ENCODE measurements around the gene DRC7.

DRC7 gene

DNA sequence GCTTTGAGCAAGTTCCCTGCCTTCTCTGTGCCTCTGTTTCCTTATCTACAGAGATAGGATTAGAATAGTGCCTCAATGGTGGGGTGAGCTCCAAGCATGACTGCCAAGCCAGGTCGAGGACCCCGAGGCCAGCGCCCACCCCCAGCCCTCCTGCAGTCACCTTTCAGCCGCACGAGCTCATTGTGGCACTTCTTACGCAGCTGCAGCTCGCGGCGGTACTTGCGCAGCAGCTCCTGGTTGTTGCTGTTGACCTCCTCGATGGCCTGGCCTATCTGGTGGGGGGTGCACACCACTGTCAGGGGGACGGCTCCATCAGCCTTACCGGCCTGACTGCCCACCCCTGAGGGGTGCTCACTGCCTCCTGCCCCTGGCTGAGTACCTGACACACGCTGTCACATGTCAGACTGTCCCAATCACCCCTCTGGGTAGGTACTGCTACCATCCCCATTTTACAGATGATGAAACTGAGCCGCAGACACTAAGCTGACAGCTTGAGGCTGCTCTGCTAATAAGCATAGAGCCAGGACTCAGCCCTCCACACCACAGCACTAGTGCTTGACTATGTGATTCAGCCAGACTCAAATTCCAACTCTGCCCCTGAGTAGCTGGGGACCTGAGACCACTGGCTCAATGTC is 72.2 kb downstream of the DRC7 start:
- H3K4me3 ChIP-seq: no peak overlapping the region
- no peak for DNase-seq (ENCODE audit: low spot score)
- H3K27ac ChIP-seq: no peak overlapping the region
- TF ChIP-seq, protein P1, sequence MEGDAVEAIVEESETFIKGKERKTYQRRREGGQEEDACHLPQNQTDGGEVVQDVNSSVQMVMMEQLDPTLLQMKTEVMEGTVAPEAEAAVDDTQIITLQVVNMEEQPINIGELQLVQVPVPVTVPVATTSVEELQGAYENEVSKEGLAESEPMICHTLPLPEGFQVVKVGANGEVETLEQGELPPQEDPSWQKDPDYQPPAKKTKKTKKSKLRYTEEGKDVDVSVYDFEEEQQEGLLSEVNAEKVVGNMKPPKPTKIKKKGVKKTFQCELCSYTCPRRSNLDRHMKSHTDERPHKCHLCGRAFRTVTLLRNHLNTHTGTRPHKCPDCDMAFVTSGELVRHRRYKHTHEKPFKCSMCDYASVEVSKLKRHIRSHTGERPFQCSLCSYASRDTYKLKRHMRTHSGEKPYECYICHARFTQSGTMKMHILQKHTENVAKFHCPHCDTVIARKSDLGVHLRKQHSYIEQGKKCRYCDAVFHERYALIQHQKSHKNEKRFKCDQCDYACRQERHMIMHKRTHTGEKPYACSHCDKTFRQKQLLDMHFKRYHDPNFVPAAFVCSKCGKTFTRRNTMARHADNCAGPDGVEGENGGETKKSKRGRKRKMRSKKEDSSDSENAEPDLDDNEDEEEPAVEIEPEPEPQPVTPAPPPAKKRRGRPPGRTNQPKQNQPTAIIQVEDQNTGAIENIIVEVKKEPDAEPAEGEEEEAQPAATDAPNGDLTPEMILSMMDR (IDR thresholded peaks at IDR 0.05): no peak

DNA sequence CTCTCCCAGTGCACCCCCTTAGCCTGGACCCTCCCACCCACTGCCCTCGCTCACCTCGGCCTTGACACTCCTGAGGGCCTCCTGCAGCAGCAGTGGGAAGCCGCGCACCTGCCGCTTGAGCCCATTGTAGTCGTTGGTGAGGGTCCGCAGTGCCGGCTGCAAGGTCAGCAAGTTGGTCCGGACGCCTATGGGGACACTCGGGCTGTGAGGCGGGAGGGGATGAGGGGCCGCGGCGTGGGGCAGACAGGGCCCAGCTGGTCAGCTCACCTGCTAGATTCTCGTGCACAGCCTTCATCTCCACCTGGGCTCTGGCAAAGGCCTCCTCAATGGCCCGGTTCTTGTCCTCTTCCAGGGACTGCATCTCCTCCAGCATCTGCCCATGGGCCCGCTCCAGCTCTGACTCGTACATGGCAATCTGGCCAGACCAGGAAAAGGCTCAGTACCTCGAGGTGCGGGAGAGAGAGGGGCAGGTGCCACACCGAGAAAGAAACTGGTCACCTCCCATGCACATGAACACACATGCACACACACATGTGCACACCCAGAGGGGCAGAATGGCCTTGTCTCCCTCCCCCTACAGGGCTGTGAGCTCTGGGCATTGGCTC is 75.0 kb downstream of the DRC7 start:
- Histone ChIP-seq H3K27ac (no peak overlapping the region), H3K4me3 (no peak overlapping the region)
- TF ChIP-seq, protein P1 (IDR thresholded peaks at IDR 0.05): no peak
- no peak for DNase-seq (ENCODE audit: low spot score)

DNA sequence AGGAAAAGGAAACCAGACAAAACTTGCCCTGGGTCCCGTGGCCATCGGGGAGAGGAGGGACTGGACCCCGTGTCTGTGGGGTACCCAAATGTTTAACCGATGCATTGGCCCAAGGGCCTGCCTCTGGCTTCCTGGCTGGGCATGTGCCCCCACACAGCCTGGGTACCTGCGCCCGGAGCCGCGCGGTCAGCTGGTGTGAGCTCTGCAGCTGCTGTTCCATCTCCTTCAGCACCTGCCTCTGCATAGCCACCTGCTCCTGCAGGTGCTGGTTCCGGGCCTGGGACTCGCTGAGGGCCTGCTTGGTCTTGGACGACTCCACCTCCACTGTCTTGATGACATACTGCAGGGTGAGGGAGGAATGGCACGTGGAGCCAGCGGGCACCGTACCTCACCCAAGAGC is 75.8 kb downstream of the DRC7 start:
- Histone ChIP-seq H3K4me3 (no peak overlapping the region), H3K27ac (no peak overlapping the region)
- no peak for DNase-seq (ENCODE audit: low spot score)
- TF ChIP-seq, protein P1 (IDR thresholded peaks at IDR 0.05): no peak

DNA sequence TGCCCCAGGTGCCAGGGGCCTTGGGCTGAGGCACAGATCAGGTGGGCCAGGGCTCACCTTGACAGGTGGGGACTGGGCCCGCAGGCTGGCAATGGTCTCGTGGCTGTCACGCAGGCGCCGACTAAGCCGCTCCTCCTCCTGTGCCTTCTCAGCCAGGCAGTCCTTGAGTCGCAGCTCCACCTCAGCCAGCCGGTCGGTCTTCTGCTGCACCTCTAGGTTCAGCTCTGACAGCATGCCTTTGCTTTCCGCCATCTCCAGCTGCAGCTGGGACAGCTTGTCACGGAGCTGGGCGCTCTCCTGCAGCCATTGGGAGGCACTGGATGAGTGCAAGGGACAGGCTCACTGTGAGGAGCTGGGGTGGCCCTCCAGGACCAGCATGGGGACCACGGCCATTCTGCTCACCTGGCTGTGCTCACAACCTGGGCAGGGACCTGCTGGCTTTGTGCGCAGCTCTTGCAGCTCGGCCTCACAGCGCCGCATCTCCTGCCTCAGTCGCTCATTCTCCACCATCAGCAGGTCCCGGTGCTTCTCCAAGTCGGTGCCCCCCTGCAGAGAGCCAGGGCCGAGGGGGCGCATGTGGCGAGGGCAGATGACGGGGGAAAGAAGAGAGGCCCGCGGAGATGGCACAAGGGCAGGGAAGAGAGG is 76.7 kb downstream of the DRC7 start:
- no peak for DNase-seq (ENCODE audit: low spot score)
- Histone ChIP-seq H3K4me3 (no peak overlapping the region), H3K27ac (no peak overlapping the region)
- TF ChIP-seq, protein P1 (IDR thresholded peaks at IDR 0.05): no peak

DNA sequence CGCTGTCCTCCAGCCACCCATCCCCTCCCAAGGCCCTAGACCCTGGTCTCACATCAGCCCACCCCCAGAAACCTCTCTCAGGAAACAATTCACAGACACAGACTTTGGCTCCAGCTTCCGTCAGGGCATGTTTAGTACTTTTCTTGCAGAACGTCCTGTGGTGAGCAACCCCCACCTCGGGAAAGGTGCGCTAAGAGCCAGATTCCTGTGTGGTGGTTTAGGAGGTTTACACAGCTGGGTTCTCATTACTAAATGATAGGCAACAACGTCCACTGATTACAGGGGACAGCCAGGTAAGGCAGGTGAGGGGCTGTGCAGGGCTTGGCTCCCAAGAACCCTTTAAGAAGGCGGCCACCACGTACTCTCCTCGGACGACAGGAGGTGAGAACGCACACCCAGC is 78.4 kb downstream of the DRC7 start:
- Histone ChIP-seq H3K4me3 (no peak overlapping the region), H3K27ac (no peak overlapping the region)
- TF ChIP-seq, protein P1 (IDR thresholded peaks at IDR 0.05): no peak
- DNase-seq (ENCODE audit: low spot score): no peak

DNA sequence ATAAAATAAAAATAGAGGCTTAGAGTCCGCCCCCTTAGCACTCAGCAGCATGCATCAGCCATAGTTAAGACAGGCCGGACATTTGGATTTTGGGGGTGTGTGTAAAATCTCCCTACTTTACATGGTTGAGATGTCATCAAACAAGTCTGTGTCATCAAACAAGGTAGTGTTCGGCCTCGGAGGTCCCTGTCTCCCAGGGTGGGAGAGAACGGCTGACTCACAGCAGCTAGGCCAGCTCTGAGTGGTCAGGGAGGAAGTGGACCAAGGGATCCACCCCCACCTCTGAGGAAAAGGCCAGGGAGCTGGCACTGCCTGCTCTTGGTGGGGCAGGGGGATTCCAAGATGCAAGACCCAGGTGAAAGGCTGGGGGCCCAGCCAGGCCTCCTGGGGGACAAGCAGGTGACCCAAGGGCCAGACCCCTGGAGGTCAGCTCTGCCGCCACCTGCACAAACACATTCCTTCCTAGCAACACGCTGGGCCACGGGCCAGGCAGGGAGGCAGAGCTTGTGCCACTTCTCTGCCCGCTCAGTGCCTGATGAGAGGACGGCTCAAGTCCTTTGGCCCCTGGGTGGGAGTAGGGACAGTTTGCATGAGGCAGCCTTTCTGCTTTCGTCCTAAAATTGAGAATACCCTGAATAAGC is 79.2 kb downstream of the DRC7 start:
- TF ChIP-seq, protein P1 (IDR thresholded peaks at IDR 0.05): no peak

More for the DNA sequence above, 79.2 kb downstream of the DRC7 start:
- Histone ChIP-seq H3K27ac (no peak overlapping the region), H3K4me3 (no peak overlapping the region)
- DNase-seq (ENCODE audit: low spot score): no peak
